NCI-H2196 (cell line): ENCODE data around the gene ELF4.

Source experiments
- DNase-seq: peaks from one replicate; lab custom pipeline; 2025; ENCODE audit not compliant: unreplicated experiment; lab: John Stamatoyannopoulos, UW

ELF4 gene

DNA sequence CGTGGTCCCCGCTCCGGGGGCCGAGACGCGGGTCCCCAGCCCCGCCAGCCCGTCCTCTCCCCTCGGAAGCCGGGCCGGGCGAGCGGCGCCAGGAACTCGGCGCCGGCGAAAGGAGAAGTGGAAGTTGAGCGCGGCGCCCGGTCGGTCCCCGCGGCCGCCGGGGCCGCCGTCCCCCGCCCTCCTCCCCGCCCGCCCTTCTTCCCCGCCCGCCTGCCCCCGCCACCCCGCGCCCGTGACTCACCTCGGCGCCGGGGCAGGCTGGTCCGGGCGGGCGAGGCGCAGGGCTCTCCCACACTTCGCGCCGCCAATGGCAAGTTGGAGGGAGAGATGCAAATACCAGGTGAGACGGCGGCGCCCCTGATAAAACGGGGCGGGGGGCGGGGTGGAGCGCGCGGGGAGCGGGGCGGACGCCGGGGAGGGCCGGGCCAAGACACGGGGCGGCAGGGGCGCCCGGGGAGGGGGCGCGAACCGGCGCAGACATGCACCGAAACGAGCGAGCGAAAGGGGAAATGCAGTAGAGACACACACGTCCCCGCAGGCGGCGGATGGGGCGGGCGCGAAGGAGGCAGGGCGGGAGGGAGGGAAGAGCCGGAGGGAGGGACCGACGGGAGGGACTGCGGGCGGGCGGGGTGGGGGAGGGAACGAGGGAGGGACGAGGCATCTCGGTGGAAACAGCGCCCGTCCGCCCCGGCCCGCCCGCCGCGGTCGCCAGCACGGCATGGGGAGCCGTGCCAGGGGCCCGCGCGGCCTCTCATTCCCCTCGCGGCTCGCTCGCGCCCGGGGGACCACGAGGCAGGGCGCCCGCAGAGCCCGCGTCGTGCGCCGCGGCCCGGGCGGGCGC is at the start of gene ELF4:
Gene ELF4, minus strand, starts transcription at position 119 of the 841 bp plus-strand sequence. CDS start 29,167 bp downstream, outside the sequence.
- peak; percentile 41 for DNase-seq

DNA sequence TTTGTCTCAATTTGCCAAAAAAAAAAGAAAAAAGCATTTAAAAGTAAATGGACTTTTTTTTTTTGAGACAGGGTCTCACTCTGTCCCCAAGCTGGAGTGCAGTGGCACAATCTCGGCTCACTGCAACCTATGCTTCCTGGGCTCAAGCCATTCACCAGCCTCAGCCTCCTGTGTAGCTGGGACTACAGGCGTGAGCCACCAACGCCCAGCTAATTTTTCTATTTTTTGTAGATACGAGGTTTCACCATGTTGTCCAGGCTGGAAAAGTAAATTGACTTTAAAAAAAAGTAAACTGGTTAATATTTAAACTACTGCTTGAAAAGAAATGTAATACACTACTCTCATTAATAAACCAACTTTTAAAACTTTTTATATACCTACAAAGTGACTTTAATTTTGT is 49.5 kb upstream of the ELF4 start:
- DNase-seq = no peak

DNA sequence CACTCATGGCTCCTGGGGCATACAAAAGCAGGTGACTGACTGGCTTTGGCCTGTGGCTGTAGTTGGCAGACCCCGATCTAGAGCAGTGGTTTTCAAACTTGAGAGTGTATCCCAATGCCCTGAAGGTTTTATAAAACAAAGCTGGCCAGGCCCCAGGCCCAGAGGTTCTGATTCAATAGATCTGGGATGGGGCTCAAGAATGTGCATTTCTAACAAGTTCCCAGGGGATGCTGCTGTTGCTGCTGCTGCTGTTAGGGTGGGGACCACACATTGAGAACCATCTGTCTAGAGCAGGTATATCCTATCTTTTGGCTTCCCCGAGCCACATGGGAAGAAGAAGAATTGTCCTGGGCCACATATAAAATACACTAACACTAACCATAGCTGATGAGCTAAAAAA is 48.0 kb upstream of the ELF4 start:
- no peak for DNase-seq

DNA sequence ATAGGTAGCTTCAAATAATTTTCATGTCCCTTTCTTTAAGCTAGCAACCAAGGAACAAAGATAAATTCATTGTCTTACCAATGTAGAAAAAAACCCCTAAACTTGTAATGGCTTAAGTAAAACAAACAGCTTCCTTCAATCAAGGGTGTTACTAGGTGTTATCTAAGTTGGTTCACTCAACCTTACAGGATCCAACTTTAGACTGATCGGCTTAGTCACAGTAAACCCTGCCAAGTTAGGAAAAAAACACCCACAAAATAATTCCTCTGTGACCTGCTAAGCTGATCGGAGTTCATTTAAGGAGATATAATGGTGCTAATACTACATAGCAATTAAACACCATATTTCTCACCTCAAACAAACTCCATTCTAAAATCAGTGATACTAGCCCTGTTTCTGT is 45.3 kb upstream of the ELF4 start:
- no peak for DNase-seq

DNA sequence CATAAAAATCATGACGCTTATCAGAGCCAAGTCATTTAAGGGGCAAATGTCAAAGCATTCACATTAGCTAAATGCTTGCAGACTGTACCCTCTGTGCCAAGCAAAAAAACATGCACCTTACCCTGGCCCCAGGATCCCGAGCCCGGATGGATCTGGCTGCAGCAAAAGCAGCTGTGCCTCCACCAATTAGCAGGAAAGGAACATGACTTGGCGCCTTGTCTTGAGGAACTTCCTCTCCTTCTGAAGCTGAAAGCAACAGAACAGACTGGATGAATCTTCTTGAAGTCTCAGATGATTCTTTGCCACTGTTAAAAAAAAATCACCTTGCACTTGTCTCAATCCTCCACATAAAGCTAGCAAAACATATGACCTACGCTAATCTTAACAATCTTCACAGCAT is 37.3 kb upstream of the ELF4 start:
- DNase-seq = no peak

DNA sequence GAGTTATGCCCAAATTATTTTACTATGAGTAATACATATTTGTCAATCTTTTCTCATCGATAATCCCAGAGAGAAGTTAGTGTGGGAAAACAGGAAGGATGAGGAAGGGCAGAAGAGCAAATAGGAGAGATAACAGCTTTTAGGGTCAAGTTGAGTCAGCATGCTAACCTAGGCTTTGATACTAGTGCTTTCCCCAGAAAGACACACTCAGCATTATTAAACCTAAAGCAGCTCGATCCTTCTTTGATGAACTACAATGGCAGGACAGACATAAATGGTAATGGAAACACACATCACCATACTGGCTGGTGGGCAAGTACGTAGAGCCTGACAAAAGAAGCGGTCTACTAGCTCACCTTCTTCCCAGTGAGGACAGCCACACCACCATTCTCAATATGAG is 34.8 kb upstream of the ELF4 start:
- no peak for DNase-seq

DNA sequence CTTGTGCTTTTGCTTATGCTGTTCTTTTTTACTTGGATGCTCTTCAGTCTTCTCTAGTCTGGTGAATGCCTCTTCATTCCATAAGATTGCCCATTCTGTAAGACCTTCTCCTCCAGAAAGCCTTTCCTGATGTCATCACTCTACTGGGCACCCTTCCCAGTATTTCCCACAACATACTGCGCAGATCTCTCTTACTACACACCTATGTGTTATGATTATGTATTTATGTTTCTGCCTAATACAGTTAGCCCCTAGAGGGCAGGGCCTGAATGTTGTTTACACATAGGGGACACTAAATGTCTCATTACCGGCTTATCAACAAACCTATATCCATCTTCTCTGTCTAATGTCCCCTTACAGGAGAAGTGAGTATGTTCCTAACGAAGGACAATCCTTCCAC is 34.2 kb upstream of the ELF4 start:
- DNase-seq = no peak

DNA sequence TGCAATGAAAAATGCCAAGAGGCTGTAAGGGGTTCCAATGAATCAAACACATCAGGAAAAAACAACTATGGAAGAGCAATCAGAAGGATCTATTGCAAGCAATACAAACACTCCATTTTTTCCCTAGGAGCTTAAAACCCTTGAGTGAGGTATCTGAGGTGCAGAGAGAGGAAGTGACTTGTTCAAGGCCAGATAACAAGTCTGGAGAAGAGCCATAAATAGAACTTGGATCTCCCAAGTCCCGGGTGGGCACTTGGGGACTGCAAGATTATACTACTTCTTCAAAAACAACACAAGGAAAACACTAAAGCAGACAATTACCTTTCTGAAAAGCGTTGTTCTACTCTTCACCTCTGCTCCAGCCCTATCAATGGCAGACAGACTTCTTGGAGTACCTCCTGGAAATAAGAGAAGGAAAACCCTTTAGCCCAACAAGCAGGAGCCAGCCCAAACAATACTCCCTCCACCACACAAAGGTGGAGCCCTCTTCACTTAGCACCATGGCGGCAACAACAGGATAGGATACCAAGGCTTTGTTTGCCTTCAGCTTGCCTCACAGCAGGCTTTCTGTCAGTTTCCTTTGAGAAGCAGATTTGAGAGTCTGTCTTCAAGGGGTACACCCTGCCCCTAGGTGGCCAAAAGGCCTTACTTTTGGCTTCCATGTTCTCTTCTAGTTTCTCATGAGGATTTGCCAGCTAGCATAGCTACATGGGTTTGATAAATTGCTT is 29.3 kb upstream of the ELF4 start:
- peak; percentile 11 for DNase-seq

DNA sequence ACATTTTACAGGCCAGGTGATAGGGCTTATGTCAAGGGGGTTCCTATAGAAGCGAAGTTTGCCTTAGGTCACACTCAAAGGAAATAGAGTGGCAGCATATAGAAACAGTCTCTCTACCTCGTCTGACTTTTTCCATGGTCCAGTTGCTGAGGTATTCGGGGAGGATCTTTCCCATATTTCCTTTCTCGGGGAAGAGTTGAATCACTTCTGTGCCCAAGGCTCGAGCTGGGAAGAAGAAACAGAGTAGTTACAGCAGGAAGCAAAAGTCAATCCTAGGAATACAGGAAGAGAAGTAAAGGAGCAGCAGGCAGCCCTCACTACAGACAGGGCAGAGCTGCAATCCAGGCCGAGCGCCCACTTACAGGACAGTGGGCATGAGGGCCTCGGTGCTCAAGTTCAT is 26.7 kb upstream of the ELF4 start:
- DNase-seq = no peak

DNA sequence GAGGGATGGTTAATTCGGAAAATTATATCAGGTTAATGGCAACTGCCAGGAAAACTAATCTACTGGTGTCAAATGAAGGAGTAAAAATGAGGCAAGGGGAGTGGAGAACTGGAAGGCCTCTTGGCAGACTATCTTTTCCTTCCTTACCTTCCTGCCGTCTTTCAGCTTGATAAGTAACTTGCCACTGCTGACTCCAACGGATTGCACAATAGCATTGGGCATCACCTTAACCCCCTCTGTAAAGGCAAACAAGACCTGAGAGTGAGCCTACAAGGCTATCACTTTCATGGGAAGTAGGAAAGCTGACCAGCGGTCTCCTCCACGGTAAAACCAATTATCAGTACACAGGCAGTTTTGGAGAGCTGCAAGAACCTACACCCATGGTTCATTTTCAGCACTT is 26.2 kb upstream of the ELF4 start:
- no peak for DNase-seq

DNA sequence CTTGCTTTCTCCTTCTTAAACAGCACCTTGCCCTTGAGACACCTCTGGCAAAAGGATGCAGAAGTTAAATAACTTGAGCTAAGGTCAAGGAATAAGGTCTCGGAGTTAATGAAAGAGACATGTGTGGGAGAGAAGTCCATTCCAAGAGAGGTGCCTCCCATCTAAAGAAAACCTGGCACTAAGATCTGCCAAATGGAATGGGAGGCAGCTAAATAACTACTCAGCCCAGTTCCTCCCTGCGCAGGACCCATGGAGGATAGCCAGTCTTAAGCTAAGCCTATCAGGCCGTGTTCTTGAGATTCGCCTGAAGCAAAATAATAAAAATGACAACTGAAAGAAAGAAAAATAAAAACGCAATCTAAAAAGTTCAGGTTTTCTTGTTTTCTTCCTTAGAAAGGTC is 20.7 kb upstream of the ELF4 start:
- DNase-seq = no peak

DNA sequence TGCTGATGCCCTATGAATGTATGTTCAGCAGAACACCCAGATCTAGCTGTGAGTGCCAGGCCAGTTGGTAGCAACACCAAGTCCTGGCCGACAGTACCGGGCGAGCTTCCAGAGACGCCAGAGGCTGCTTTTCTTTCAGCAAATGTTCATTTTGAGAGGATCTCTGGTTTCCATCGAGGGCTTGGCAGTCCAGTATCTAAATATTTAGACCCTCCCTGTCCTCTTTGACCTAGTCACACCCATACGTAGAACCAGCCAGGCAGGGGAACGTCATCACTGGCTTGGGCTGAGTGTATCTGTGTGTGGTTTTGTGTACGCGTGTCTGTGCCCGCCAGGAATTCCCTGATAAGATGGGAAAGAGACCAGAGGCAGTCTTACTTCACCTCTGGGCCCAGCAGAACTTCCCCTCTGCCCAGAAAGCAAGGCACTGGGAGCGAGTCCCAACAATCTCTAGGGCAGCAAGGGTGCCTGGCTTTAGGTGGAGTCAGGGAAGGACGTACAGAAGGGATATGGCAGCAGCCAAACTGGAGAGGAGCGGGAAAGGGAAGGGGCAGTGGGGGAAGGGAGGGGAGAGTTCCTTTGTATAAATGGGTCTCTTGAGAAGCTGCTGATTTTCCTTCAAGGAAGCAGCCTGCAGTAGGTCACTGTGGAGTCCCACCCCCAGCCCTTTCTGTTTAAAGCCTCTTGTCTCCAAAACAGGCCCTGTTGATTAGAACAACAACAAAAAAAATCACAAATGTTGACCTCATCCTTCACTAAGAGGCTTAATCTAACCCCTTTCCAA is 15.0 kb upstream of the ELF4 start:
- no peak for DNase-seq

DNA sequence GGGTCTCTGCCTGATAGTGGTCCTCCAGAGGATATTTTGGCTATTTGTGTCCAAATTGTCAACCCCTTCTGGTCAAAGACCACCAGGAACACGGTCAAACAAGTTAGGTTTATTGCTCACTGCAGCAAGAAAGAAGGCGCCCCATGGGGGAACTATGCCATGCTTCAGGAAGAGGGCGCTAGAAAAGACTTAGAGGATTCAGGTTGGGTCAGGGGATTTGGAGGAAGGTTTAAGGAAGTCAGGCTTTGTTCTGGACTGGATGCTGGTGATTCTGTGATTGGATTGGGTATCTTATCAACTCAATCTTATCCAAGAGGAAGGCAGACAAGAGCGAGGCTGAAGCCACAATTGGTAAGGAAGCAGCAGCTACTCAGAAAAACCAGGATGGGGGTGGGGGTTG is 14.3 kb upstream of the ELF4 start:
- no peak for DNase-seq

DNA sequence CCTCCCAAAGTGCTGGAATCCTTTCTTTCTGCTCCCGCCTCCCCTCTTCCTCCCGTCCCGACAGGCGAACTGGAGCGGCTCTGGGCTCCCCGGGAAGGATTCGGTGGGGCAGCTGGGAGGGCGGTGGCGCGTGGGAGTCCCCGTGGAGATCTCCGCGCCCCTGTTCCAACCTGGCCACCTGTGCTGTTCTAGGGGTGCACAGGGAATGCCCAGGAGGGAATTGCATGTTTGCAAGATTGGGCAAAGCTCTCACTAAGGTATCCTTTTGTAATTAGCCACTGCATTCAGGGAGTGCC is 11.2 kb upstream of the ELF4 start:
- DNase-seq = no peak

DNA sequence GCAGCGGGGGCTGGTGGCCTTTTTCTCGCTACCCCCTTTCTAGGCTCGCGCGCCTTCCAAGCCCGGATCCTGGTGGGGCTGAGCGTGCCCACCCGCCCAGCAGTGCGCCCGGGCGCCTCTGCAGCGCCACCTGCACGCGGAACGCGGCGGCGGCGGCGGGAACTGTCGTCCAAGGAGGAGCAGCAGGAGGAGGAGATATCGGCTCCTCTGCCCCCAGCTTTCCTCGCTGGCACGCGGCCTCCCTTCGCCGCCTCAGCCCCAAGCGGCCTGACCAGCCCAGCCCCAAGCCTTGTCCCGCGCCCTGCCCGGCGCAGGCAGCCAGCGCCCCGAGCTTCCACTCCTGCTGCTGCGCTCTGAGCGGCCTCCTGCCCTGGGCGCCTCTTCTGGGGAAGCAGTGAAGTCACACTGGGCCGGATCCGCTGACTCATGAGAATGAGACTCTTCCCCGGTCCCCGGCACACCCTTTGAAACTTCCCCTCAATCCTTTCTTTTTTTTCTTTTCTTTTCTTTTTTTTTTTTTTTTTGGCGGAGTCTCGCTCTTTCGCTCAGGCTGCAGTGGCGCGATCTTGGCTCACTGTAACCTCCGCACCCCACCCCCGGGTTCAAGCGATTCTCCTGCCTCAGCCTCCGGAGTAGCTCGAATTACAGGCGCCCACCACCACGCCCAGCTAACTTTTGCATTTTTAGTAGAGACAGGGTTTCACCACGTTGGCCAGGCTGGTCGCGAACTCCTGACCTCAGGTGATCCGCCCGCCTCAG is 10.6 kb upstream of the ELF4 start:
- DNase-seq = no peak

DNA sequence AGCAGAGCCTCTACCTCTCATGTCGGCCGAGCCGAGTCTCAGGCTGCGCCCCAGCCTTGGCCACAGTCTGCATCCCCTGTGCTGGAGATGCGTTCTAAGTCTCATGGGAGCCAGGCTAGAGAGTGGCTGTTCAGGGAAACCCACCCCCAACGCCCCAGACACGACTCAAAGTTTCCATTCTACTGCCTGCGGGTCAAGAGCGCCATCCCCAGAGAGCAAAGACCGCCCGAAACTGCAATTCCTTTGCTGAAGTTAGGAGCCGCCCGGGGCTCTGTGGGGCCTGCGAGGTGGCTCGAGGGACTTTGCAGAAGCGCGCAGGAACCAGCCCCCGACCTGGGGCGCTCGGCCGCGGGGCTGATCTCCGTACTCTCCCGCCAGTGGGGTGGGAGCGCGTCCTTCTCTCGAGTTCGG is 10.0 kb upstream of the ELF4 start:
- no peak for DNase-seq

DNA sequence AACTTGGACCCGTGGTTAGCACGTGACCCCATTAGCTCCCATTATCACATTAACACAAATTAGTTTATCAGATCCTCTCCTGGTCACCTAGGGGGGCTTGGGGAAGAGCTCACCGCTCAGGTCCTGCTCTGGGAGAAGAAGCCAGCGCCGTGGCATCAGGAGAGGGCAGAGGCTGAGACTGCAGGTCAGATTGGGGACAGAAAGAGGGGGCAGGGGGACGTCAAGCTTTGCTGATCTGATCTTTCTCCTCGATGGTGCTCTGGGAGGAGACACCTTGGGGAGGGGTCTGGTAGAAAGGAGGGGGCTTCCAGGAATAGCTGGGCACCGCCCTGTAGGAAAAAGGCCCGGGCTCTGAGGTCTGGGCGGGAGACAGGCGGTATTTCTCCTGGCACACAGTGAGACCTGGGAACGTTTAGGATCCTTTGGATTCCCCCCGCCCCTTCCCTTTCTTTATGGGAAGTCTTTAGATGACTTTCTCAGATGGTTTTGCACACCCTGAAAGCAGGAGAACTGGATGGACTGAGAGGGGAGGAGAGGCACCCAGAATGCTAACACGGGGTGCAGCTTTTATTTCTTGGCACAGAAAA is 9.1 kb upstream of the ELF4 start:
- DNase-seq = no peak

DNA sequence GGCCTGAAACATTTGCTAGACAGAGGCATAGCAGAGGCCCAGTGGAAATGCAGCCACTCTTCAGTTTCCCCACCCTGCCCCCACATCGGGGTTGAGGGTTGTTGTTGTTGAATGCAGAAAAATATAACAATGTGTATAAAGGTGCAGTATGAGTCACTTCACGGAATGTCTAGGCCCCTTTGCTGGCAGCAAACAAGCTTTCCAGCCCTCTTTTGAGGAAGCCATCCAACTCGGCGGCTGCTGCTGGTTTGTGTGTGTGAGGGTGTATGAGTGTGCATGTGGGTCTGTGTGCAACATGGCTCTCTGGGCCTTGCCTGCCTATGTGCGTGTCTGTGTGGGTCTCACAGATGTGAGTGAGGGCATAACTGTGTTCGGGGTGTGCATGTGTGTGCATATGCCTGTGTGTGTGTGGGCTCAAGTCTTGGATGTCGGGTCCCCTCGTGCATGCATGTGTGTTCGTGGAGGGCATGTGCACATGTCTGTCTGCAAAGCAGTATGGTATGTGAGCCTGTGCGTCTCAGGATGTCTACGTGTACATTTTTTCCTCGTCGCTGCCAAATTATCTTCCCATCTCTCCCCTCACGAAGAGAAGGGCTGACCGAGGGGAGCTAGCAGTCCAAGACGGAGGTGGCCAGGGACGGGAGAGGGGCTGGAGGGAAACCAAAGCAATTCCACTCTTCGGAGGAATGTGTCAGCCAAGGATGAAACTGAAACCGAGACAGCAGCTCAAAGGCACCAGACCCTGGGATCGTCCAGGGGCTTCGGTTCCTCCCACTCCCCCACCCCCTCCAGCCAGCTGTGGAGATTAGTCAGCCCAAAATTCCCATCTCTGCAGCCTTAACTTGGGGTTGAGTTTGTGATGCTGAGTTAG is 8.4 kb upstream of the ELF4 start:
- no peak for DNase-seq

DNA sequence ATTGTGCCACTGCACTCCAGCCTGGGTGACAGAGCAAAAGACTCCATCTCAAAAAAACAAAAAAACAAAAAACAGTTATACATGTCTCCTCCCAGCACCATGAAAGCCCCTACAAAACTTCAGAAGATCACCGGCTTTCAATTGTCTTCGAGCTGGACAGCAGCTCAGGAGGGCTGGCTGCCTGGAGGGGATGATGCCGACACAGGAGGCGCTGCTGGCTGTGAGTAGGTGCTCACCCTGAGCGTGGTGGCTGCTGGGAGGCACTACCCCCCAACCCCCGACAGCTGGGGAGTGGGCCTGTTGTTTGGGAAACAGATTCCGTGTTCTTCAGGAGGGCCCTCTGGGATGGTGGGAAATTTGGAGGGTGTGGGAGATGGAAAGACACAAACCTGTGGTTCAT is 6.9 kb upstream of the ELF4 start:
- no peak for DNase-seq
